ENCODE data around the gene ACBD4.

GRCh38 chr17:45107293-45108010 lies 28.0 kb upstream of the ACBD4 start:
- TF ChIP-seq EP300 (IDR thresholded peaks at IDR 0.05; ENCODE audit: low read depth) = no peak
- TF ChIP-seq, protein P1, sequence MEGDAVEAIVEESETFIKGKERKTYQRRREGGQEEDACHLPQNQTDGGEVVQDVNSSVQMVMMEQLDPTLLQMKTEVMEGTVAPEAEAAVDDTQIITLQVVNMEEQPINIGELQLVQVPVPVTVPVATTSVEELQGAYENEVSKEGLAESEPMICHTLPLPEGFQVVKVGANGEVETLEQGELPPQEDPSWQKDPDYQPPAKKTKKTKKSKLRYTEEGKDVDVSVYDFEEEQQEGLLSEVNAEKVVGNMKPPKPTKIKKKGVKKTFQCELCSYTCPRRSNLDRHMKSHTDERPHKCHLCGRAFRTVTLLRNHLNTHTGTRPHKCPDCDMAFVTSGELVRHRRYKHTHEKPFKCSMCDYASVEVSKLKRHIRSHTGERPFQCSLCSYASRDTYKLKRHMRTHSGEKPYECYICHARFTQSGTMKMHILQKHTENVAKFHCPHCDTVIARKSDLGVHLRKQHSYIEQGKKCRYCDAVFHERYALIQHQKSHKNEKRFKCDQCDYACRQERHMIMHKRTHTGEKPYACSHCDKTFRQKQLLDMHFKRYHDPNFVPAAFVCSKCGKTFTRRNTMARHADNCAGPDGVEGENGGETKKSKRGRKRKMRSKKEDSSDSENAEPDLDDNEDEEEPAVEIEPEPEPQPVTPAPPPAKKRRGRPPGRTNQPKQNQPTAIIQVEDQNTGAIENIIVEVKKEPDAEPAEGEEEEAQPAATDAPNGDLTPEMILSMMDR (IDR thresholded peaks at IDR 0.05) = no peak
- TF ChIP-seq POLR2A (IDR thresholded peaks at IDR 0.05) = no peak

Data from transverse colon (tissue), 3 donors.